Gastroesophageal sphincter (tissue), 4 donors: Measurements from ENCODE around the gene B4GALT2. TPM values are rescaled to one million over a fixed set of nuclear protein-coding genes. Genes with fewer than 3 reads are reported as not detected.

Experiments
- ATAC-seq: fragments of 150-250 bp; one replicate; pipeline ENCODE4 v1.9.1; 2016; ENCODE audit warnings: mild to moderate bottlenecking, moderate library complexity
- H3K27ac ChIP-seq, 4 donors: fragments of 200-600 bp; sonication (generic) in 3 of 4; 1 replicate in 3 of 4; 2 replicates in 1 of 4; pipeline ENCODE4 v1.5.1; 2016 to 2019
- H3K27me3 ChIP-seq: fragments of 200-600 bp; sonication (generic); one replicate; pipeline ENCODE4 v1.5.1; 2019
- H3K36me3 ChIP-seq, 2 donors: fragments of 200-600 bp; sonication (generic); one replicate each; pipeline ENCODE4 v1.5.1; 2019; ENCODE audit warnings: control low read depth in 1 of 2
- H3K4me1 ChIP-seq, 3 donors: fragments of 200-600 bp; sonication (generic); 1 replicate in 2 of 3; 2 replicates in 1 of 3; pipeline ENCODE4 v1.5.1; 2016 to 2019; ENCODE audit warnings: control low read depth in 2 of 3
- H3K4me3 ChIP-seq, 2 donors: fragments of 200-600 bp; sonication (generic); one replicate each; pipeline ENCODE4 v1.5.1; 2019; ENCODE audit warnings: mild to moderate bottlenecking in 1 of 2, moderate library complexity in 1 of 2
- H3K9me3 ChIP-seq, 3 donors: fragments of 200-600 bp; sonication (generic); one replicate each; pipeline ENCODE4 v1.5.1; 2017 to 2019; ENCODE audit warnings: control low read depth in 2 of 3
- CTCF ChIP-seq, 4 experiments: fragments of 200-600 bp in 2 of 4; fragments of 450-650 bp in 2 of 4; sonication (generic) in 1 of 4; IDR thresholded peaks; one replicate each; pipeline ENCODE4 v1.5.1; 2017 to 2019; ENCODE audit warnings: antibody characterized with exemption in 4 of 4, mild to moderate bottlenecking in 2 of 4, moderate library complexity in 2 of 4
- EP300 ChIP-seq: sonication (generic); formaldehyde crosslinking; IDR thresholded peaks from one replicate; pipeline ENCODE4 v1.6.1; 2017; ENCODE audit warnings: antibody characterized with exemption, mild to moderate bottlenecking
- POLR2A ChIP-seq, 2 donors: fragments of 450-650 bp; IDR thresholded peaks; one replicate each; pipeline ENCODE4 v1.6.1; 2017; ENCODE audit warnings: antibody characterized with exemption in 2 of 2, mild to moderate bottlenecking in 2 of 2, moderate library complexity in 1 of 2
- POLR2AphosphoS5 ChIP-seq: sonication (generic); formaldehyde crosslinking; IDR thresholded peaks from one replicate; pipeline ENCODE4 v1.6.1; 2017; ENCODE audit warnings: antibody characterized with exemption
- WGBS, 2 donors: methylation state at CpG; one replicate each; pipeline ENCODE4 v1.1.5; 2018; ENCODE audit warnings: low coverage in 1 of 2; 5-methylcytosine and 5-hydroxymethylcytosine counted together
- total RNA-seq, 4 donors: library from RNA; depleted of rRNA; stranded (reverse); fragments of >200 nt; gene quantifications; one replicate each; pipeline ENCODE4 v1.1.0, GENCODE V29; 2016

Gene B4GALT2
- total RNA-seq, 4 donors from 2014 or later = 34.4 to 129 (median 37.6) TPM

- TF ChIP-seq POLR2A (IDR thresholded peaks at IDR 0.05) = no peak
- no peak for TF ChIP-seq CTCF (IDR thresholded peaks at IDR 0.05)
- no peak for TF ChIP-seq EP300
- no peak for TF ChIP-seq POLR2AphosphoS5
- no peak for ATAC-seq
- 46 to 57% methylated on average over 1 to 4 of the region's 11 CpGs for WGBS, 2 donors
- Histone ChIP-seq H3K4me3 (peak overlapping the region; percentile 52 to 74), H3K4me1 (peaks cover 0 to 33% (median 7%) of the 10 kb centered on the region in 3 donors), H3K9me3 (no peaks in the 10 kb centered on the region), H3K27me3 (no peaks in the 10 kb centered on the region), H3K27ac (peak overlapping the region in 3 of 4 donors; percentile 80 to 84 (median 80)), H3K36me3 (no peaks in the 10 kb centered on the region)
Observed at GRCh38 chr1:43992232-43992995, 13.4 kb downstream of the B4GALT2 start.

- TF ChIP-seq POLR2A (IDR thresholded peaks at IDR 0.05) (no peak), EP300 (no peak)
- Histone ChIP-seq H3K36me3 (no peaks in the 10 kb centered on the region), H3K27me3 (no peaks in the 10 kb centered on the region), H3K4me1 (peaks cover 0 to 33% (median 7%) of the 10 kb centered on the region in 3 donors), H3K27ac (no peak overlapping the region), H3K9me3 (no peaks in the 10 kb centered on the region), H3K4me3 (no peak overlapping the region)
- ATAC-seq = no peak
- 83 to 88% methylated on average over 4 to 6 of the region's 9 CpGs for WGBS, 2 donors
Observed at GRCh38 chr1:43993206-43993914, 14.3 kb downstream of the B4GALT2 start.

GRCh38 chr1:43994071-43994470 is 15.1 kb downstream of the B4GALT2 start:
- no peak for TF ChIP-seq CTCF (IDR thresholded peaks at IDR 0.05)
- no peak for TF ChIP-seq POLR2AphosphoS5
- no peak for TF ChIP-seq POLR2A (IDR thresholded peaks at IDR 0.05)
- TF ChIP-seq EP300 = no peak
- no peak for ATAC-seq
- H3K36me3 ChIP-seq = no peaks in the 10 kb centered on the region
- H3K27ac ChIP-seq = no peak overlapping the region
- WGBS, 2 donors = 80 to 92% methylated on average over 6 to 7 of the region's 7 CpGs
- H3K4me3 ChIP-seq = no peak overlapping the region
- no peaks in the 10 kb centered on the region for H3K27me3 ChIP-seq
- peaks cover 0 to 33% (median 7%) of the 10 kb centered on the region in 3 donors for H3K4me1 ChIP-seq
- H3K9me3 ChIP-seq = no peaks in the 10 kb centered on the region

- peaks cover 0 to 33% (median 7%) of the 10 kb centered on the region in 3 donors for H3K4me1 ChIP-seq
- ATAC-seq = no peak
- peaks cover 0 to 9% of the 10 kb centered on the region in 2 donors for H3K36me3 ChIP-seq
- no peak overlapping the region for H3K27ac ChIP-seq
- WGBS, 2 donors = 42 to 60% methylated on average over 1 to 4 of the region's 15 CpGs
- TF ChIP-seq POLR2A (IDR thresholded peaks at IDR 0.05) (no peak), CTCF (IDR thresholded peaks at IDR 0.05) (peak in 1 of 4 experiments; percentile 17)
- H3K27me3 ChIP-seq = no peaks in the 10 kb centered on the region
- no peak overlapping the region for H3K4me3 ChIP-seq
- H3K9me3 ChIP-seq = no peaks in the 10 kb centered on the region
Observed at GRCh38 chr1:43994794-43995790, 16.1 kb downstream of the B4GALT2 start.
